ENCODE measurements around the gene ZNF366. TPM values are rescaled to one million over a fixed set of nuclear protein-coding genes. Genes with fewer than 3 reads are reported as not detected.

ZNF366 gene
- total RNA-seq, 2 donors from 2014 or later: under 0.01 to 1.8 TPM

GRCh38 chr5:72478276-72478675, 28.9 kb downstream of the ZNF366 start:
- ATAC-seq (no peak), DNase-seq (no peak)
- H3K36me3 ChIP-seq (replicated peaks in 1 of 2; ENCODE audit: insufficient read depth in 1 of 2, low read depth in 2 of 2): no peaks in the 10 kb centered on the region
- no peaks in the 10 kb centered on the region for H3K27me3 ChIP-seq
- intact Hi-C loops (cut with DNase I): no loop called here
- no peak overlapping the region for H3K4me3 ChIP-seq
- H3K9me3 ChIP-seq: no peaks in the 10 kb centered on the region
- H3K4me1 ChIP-seq: no peaks in the 10 kb centered on the region
- H3K27ac ChIP-seq: no peak overlapping the region
- TF ChIP-seq POLR2A (IDR thresholded peaks at IDR 0.05): no peak
- TF ChIP-seq, protein P1, sequence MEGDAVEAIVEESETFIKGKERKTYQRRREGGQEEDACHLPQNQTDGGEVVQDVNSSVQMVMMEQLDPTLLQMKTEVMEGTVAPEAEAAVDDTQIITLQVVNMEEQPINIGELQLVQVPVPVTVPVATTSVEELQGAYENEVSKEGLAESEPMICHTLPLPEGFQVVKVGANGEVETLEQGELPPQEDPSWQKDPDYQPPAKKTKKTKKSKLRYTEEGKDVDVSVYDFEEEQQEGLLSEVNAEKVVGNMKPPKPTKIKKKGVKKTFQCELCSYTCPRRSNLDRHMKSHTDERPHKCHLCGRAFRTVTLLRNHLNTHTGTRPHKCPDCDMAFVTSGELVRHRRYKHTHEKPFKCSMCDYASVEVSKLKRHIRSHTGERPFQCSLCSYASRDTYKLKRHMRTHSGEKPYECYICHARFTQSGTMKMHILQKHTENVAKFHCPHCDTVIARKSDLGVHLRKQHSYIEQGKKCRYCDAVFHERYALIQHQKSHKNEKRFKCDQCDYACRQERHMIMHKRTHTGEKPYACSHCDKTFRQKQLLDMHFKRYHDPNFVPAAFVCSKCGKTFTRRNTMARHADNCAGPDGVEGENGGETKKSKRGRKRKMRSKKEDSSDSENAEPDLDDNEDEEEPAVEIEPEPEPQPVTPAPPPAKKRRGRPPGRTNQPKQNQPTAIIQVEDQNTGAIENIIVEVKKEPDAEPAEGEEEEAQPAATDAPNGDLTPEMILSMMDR (IDR thresholded peaks at IDR 0.05): no peak

- DNase-seq: no peak
- no peaks in the 10 kb centered on the region for H3K36me3 ChIP-seq (replicated peaks in 1 of 2; ENCODE audit: insufficient read depth in 1 of 2, low read depth in 2 of 2)
- H3K27ac ChIP-seq: no peak overlapping the region
- no peak overlapping the region for H3K4me3 ChIP-seq
- TF ChIP-seq, protein P1 (IDR thresholded peaks at IDR 0.05): no peak
- TF ChIP-seq POLR2A (IDR thresholded peaks at IDR 0.05): no peak
- intact Hi-C loops (cut with DNase I): no loop called here
- no peaks in the 10 kb centered on the region for H3K4me1 ChIP-seq
- ATAC-seq: no peak
- no peaks in the 10 kb centered on the region for H3K27me3 ChIP-seq
- H3K9me3 ChIP-seq: no peaks in the 10 kb centered on the region
- WGBS, 2 donors: 90 to 96% methylated on average over 4 of the region's 4 CpGs
These were observed 29.6 kb downstream of the ZNF366 start for GRCh38 chr5:72477644-72478043.

GRCh38 chr5:72477176-72477575, 30.0 kb downstream of the ZNF366 start:
- TF ChIP-seq, protein P1 (IDR thresholded peaks at IDR 0.05): no peak
- no peak for TF ChIP-seq POLR2A (IDR thresholded peaks at IDR 0.05)

DNA sequence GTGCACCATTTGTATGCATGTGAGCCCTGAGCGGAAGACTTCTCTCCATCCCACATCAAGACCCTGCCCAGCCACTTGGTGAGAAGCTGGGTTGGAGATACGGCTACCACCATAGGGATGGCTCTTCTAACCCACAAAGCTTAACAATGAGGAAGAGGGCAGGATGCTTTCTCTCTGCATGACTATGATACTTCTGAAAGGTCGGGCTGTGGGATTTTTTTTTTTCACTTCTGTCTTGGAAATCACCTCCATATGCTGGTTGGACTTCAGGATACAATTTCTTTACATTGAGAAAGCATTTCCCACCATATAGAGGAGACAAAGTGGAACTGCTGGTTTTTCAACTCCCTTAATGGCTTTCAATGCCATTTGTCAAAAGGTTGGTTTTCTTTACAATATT, 30.5 kb downstream of the ZNF366 start:
- H3K27me3 ChIP-seq: no peaks in the 10 kb centered on the region
- ATAC-seq (no peak), DNase-seq (no peak)
- H3K27ac ChIP-seq: no peak overlapping the region
- no peaks in the 10 kb centered on the region for H3K4me1 ChIP-seq
- intact Hi-C loops (cut with DNase I): no loop called here
- no peaks in the 10 kb centered on the region for H3K9me3 ChIP-seq
- no peak for TF ChIP-seq POLR2A (IDR thresholded peaks at IDR 0.05)
- TF ChIP-seq, protein P1 (IDR thresholded peaks at IDR 0.05): no peak
- WGBS, 2 donors: 84 to 86% methylated on average over 2 to 3 of the region's 3 CpGs
- no peak overlapping the region for H3K4me3 ChIP-seq
- H3K36me3 ChIP-seq (replicated peaks in 1 of 2; ENCODE audit: insufficient read depth in 1 of 2, low read depth in 2 of 2): no peaks in the 10 kb centered on the region

More at GRCh38 chr5:72477176-72477575, 30.0 kb downstream of the ZNF366 start:
- DNase-seq (no peak), ATAC-seq (no peak)
- Histone ChIP-seq H3K27me3 (no peaks in the 10 kb centered on the region), H3K36me3 (replicated peaks in 1 of 2; ENCODE audit: insufficient read depth in 1 of 2, low read depth in 2 of 2) (no peaks in the 10 kb centered on the region), H3K4me1 (no peaks in the 10 kb centered on the region), H3K27ac (no peak overlapping the region), H3K9me3 (no peaks in the 10 kb centered on the region), H3K4me3 (no peak overlapping the region)
- 46 to 52% methylated on average over 1 of the region's 1 CpG for WGBS, 2 donors
- intact Hi-C loops (cut with DNase I): no loop called here

GRCh38 chr5:72476275-72476674, 30.9 kb downstream of the ZNF366 start:
- ATAC-seq (no peak), DNase-seq (no peak)
- Histone ChIP-seq H3K36me3 (replicated peaks in 1 of 2; ENCODE audit: insufficient read depth in 1 of 2, low read depth in 2 of 2) (no peaks in the 10 kb centered on the region), H3K4me1 (no peaks in the 10 kb centered on the region), H3K4me3 (no peak overlapping the region), H3K27ac (no peak overlapping the region), H3K9me3 (no peaks in the 10 kb centered on the region), H3K27me3 (no peaks in the 10 kb centered on the region)
- intact Hi-C loops (cut with DNase I): no loop called here
- TF ChIP-seq, protein P1 (IDR thresholded peaks at IDR 0.05): no peak
- 89 to 100% methylated on average over 2 of the region's 2 CpGs for WGBS, 2 donors
